ENCODE results near the gene MRPL28. TPM values are rescaled to one million over a fixed set of nuclear protein-coding genes. Genes with fewer than 3 reads are reported as not detected.

MRPL28 gene
- total and polyA plus RNA-seq, 4 donors: 28.3 to 63.4 (median 50.1) TPM

DNA sequence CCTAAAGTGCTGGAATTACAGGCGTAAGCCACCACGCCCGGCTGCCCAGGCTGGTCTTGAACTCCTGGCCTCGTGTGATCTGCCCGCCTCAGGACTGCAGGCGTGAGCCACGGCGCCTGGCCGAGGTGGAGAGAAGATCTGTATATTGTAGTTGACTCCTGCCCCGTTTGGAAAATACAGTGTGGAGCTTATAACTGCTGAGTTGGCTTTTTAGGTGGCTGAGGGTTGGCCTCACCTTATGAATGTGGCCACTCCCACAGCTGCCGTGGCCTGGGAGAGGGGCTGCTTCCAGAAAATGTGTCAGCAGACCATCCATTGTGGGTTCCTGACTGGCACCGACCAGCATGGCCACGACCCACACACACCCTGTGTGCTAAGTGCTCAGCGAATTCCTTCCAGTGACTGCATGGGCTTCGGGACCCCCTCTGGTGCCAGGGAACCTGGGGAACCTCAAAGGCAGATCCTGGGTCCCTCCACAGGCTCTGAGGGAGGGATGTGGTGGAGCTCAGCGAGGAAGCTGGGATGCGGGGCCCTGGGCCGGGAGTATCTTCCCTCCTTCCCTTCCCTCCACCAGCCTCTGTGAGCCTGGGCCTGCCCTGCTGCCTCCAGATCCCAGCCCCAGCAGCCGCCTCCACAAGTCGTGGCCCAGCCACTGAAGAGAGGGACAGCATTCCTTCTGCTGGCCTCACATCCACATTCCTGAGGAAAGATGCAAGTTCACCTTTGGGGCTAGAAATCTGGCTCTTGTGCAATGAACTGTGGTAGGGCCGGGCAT lies 44.2 kb upstream of the MRPL28 start:
- Histone ChIP-seq H3K9ac (ENCODE audit: low read depth in 1 of 2, low read length in 2 of 2) (no peak overlapping the region), H3K27ac (ENCODE audit: low read depth in 1 of 2, low read length in 2 of 2) (no peak overlapping the region), H3K9me3 (ENCODE audit: control insufficient read depth in 4 of 4, low read length in 3 of 4) (no peaks in the 10 kb centered on the region), H3K4me3 (ENCODE audit: low read depth in 1 of 3, low read length in 3 of 3) (no peak overlapping the region), H3K4me1 (ENCODE audit: control insufficient read depth in 4 of 4, insufficient read depth in 4 of 4, low read length in 3 of 4) (no peaks in the 10 kb centered on the region), H3K36me3 (ENCODE audit: control insufficient read depth in 4 of 4, insufficient read depth in 3 of 4, low read depth in 1 of 4, low read length in 3 of 4) (peaks cover 10 to 21% (median 13%) of the 10 kb centered on the region in 4 donors), H3K27me3 (ENCODE audit: control insufficient read depth in 4 of 4, insufficient read depth in 4 of 4, low read length in 3 of 4) (no peaks in the 10 kb centered on the region)
- WGBS: 91% methylated on average over 21 of the region's 21 CpGs
- no peak for DNase-seq (ENCODE audit: low spot score)
- no peak for TF ChIP-seq HNF4G (IDR thresholded peaks at IDR 0.05)
- TF ChIP-seq YY1 (IDR thresholded peaks at IDR 0.05): no peak
- TF ChIP-seq FOXA2 (IDR thresholded peaks at IDR 0.05): no peak
- TF ChIP-seq TAF1 (conservative IDR thresholded peaks at IDR 0.05): no peak
- no peak for TF ChIP-seq RAD21 (IDR thresholded peaks at IDR 0.05)
- no peak for TF ChIP-seq FOXA1 (IDR thresholded peaks at IDR 0.05)
- TF ChIP-seq EGR1 (IDR thresholded peaks at IDR 0.05; ENCODE audit: low read depth in 2 of 2): no peak
- TF ChIP-seq, protein P1, sequence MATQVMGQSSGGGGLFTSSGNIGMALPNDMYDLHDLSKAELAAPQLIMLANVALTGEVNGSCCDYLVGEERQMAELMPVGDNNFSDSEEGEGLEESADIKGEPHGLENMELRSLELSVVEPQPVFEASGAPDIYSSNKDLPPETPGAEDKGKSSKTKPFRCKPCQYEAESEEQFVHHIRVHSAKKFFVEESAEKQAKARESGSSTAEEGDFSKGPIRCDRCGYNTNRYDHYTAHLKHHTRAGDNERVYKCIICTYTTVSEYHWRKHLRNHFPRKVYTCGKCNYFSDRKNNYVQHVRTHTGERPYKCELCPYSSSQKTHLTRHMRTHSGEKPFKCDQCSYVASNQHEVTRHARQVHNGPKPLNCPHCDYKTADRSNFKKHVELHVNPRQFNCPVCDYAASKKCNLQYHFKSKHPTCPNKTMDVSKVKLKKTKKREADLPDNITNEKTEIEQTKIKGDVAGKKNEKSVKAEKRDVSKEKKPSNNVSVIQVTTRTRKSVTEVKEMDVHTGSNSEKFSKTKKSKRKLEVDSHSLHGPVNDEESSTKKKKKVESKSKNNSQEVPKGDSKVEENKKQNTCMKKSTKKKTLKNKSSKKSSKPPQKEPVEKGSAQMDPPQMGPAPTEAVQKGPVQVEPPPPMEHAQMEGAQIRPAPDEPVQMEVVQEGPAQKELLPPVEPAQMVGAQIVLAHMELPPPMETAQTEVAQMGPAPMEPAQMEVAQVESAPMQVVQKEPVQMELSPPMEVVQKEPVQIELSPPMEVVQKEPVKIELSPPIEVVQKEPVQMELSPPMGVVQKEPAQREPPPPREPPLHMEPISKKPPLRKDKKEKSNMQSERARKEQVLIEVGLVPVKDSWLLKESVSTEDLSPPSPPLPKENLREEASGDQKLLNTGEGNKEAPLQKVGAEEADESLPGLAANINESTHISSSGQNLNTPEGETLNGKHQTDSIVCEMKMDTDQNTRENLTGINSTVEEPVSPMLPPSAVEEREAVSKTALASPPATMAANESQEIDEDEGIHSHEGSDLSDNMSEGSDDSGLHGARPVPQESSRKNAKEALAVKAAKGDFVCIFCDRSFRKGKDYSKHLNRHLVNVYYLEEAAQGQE (IDR thresholded peaks at IDR 0.05): no peak
- TF ChIP-seq, protein P2, sequence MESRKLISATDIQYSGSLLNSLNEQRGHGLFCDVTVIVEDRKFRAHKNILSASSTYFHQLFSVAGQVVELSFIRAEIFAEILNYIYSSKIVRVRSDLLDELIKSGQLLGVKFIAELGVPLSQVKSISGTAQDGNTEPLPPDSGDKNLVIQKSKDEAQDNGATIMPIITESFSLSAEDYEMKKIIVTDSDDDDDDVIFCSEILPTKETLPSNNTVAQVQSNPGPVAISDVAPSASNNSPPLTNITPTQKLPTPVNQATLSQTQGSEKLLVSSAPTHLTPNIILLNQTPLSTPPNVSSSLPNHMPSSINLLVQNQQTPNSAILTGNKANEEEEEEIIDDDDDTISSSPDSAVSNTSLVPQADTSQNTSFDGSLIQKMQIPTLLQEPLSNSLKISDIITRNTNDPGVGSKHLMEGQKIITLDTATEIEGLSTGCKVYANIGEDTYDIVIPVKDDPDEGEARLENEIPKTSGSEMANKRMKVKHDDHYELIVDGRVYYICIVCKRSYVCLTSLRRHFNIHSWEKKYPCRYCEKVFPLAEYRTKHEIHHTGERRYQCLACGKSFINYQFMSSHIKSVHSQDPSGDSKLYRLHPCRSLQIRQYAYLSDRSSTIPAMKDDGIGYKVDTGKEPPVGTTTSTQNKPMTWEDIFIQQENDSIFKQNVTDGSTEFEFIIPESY (IDR thresholded peaks at IDR 0.05): no peak

DNA sequence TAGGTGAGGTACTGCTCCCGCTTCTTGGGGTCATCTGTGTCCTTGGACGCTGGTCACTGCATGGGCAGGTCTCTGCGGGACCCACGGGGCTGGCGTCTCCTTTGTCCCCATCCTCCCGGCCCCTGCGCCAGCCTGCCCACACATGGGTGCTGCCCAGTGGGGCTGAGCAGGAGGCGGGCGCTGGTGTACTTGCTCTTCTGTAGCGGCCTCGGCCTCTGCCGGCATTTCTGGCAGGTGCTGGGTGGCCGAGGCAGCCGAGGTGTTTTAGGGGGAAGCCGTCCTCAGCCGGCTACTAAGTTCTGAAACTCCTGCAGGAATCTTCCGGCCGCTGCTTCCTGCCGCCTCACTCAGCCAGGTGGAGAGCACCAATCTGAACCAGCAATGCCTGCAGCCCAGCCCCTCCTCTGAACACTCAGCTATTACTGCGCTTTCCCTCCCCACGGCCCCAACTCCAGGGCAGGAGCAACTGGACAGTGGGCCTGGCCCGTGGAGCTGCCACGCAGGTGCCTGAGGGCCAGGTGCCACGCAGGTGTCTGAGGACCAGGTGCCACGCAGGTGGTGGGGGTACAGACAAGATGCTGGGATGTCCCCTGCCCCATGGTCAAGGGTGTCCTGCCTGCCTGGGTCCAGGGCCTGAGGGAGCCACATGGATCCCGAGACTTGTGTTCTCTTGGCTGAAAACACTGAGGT lies 41.4 kb upstream of the MRPL28 start:
- peaks cover 0 to 6% (median under 1%) of the 10 kb centered on the region in 4 donors for H3K4me1 ChIP-seq (ENCODE audit: control insufficient read depth in 4 of 4, insufficient read depth in 4 of 4, low read length in 3 of 4)
- H3K9ac ChIP-seq (ENCODE audit: low read depth in 1 of 2, low read length in 2 of 2): no peak overlapping the region
- H3K4me3 ChIP-seq (ENCODE audit: low read depth in 1 of 3, low read length in 3 of 3): no peak overlapping the region
- DNase-seq (ENCODE audit: low spot score): no peak
- no peak for TF ChIP-seq HNF4A (conservative IDR thresholded peaks at IDR 0.05)
- WGBS: 96% methylated on average over 26 of the region's 26 CpGs
- no peaks in the 10 kb centered on the region for H3K27me3 ChIP-seq (ENCODE audit: control insufficient read depth in 4 of 4, insufficient read depth in 4 of 4, low read length in 3 of 4)
- peaks cover 13 to 29% (median 14%) of the 10 kb centered on the region in 4 donors for H3K36me3 ChIP-seq (ENCODE audit: control insufficient read depth in 4 of 4, insufficient read depth in 3 of 4, low read depth in 1 of 4, low read length in 3 of 4)
- no peaks in the 10 kb centered on the region for H3K9me3 ChIP-seq (ENCODE audit: control insufficient read depth in 4 of 4, low read length in 3 of 4)
- no peak overlapping the region for H3K27ac ChIP-seq (ENCODE audit: low read depth in 1 of 2, low read length in 2 of 2)

Data from liver (tissue), 9 donors.